Eye (tissue), 1 donor: ENCODE data around the gene DGKH.
A peak's percentile ranks its signal among the peaks of the same experiment; 100 is the strongest.

Experiments used
- DNase-seq: peaks from one replicate; pipeline ENCODE4 v3.0.0-alpha.2; 2015

DGKH gene

DNA sequence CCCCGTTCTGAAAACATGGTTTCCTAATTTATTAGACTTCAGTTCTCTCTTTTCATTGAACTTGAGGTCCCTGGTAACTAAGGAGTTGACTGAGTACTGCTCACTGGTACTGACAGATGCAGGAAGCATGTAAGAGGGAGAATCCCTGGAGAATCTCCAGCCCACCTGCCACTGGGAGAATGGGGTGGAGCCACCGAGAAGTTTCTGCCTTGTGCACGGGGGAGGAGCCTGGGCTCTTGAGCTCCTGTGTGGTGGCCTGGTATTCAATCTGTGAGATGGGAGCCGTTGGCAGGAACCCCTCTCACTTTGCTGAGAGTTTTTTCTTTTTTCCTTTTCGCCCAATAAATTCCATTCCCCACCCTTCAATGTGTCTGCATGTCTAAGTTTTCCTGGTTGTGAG, 210.3 kb downstream of the DGKH start:
- DNase-seq = peak; percentile 50

DNA sequence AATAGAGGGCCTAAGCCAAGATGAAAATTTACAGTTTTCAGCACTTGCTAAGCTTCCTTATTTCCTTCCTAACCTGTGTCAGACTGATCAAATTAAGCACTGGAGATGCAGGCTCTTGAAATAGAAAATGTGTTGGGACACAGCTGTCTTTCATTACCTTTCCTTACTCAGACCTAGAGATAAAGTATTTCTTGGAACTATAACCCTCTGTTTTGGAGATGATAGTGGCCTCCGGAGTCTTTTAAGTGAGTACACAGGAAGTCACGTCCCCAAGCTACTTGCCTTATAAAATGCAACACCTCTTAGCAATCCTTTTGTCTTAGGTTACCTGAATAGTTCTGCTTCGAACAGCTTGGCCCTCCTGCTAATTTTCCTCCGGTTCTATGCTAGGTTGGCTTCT, 211.1 kb downstream of the DGKH start:
- no peak for DNase-seq

GRCh38 chr13:42260903-42261654, 212.6 kb downstream of the DGKH start:
- no peak for DNase-seq

DNA sequence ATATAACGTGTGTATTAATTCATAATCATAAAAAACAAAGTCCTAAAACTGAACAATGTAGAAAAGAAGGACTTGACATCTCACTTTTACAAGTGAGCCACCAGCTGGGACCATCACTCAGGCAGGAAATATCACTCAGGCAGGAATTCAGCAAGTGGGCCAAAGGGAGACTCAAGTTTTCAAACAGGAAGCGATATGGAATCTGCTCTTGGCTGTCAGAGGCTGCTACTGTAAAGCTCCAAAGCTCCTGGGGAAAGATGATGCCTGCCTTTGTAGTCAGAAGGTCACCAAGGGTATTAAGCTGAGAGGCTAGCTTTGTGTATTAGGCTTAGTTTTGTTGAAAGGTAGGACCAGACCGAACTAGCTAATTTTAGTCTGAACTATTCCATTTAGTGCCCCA, 218.0 kb downstream of the DGKH start:
- DNase-seq = peak; percentile 48

DNA sequence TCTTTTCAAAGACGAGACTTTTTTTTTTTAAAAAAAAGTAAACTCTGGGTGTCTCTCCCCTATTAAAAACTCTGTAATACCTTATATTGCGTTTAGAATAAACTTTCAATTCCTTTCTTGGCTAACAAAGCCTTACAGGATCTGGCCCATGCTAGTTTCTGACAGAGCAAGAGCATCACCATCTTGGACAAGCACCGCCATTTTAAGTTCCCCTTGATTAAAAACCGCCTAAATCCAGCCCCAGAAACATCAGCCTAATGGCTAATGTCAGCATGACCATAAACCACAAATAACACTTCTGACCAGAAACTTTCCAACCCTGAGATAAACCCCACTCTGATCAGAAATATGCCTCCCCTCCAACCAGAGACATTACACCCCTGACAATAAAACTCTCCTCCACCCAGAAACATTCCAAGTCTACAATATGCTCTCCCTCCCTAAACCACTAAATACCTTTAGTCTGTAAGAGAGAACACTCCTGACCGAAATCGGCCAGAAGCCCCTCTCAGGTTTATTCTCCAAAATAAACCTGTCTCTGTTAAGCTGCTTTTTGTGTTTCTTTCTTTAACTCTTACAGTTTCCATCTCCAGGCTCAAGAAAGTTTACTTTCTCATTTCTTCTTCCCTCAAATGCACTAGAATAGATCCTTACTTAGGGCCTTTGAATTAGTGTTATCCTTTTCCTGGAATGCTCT, 221.9 kb downstream of the DGKH start:
- no peak for DNase-seq

DNA sequence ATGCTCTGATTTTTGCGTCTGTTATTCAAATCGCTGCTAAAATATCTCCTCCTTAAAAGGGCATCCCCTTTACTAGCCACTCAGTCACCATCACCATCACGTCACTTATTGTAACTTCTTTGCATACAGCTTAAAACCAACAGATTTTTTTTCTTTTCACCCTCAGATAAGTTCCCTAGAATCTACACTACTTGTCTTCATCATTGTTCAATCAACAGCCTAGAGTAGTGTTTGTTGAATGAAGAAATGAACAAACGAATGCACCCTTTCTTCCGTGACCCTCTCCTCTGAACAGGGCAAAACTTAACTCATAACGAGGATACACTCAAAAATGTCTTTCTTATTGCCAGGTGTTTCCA, 222.4 kb downstream of the DGKH start:
- no peak for DNase-seq

DNA sequence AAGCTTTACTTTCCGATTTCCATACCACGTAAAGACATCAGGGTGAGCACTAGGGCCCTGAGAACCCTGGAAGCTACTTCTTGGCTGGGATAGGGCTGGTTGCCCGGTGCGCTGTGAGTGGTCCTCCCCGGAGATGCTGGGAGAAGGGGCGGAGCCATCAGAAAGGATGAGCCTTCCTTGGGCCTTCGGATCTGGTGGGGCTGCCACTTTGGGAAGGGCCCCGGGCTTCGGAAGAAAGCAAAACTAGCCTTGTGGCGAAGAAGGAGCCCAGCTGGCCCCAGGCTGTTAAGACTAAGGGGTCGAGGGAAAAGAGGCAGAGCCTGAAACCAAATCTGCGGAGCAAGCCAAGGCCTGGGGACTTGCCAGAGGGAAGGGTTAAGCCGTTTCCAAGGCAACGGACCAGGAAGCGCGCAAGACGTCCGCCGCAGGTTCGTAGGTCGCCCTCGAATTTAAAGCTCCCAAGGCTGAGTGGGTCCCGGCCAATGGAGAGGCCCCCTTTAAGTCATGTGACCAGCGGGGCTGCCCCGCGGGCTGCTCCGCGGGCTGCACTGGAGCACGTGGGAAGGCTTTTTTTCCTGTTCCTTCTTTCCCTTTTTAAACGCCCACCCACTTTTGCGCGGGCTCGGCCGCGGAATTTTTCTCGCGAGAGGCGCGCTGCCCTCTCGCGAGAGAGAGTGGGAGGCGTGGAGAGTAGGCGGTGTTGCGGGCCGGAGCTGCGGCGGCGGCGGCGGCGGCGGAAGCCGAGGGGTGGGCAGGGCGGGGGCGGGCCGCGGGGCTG, 223.1 kb downstream of the DGKH start:
- DNase-seq = peak; percentile 98

- DNase-seq = peak; percentile 87
Measured at GRCh38 chr13:42272115-42272803, 223.8 kb downstream of the DGKH start, which contains the start of gene AKAP11. AKAP11 (plus strand) TSS chr13:42272152; CDS start chr13:42286349, 14,197 bp downstream.

- DNase-seq = no peak
Measured at GRCh38 chr13:42272804-42273175, 224.3 kb downstream of the DGKH start.

- DNase-seq = no peak
Measured at GRCh38 chr13:42274386-42275097, 226.1 kb downstream of the DGKH start.

DNA sequence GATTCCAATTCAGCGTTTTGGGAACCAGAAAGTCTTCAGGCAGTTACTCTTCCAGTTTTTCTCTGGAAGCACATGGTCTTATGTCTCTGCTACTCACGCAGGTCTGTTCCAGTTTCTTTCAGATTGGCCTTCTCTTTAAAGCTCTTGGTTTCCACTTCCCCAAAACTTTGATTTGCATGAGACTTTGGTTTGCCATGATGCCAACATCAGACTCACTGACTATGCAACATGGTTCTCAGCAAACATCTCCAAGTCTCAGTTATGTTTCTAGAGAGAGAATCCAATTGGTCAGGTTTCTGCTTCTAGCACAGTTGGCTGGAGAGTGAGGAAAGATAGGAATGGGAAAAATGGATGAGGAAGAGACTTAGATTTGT, 226.6 kb downstream of the DGKH start:
- no peak for DNase-seq

DNA sequence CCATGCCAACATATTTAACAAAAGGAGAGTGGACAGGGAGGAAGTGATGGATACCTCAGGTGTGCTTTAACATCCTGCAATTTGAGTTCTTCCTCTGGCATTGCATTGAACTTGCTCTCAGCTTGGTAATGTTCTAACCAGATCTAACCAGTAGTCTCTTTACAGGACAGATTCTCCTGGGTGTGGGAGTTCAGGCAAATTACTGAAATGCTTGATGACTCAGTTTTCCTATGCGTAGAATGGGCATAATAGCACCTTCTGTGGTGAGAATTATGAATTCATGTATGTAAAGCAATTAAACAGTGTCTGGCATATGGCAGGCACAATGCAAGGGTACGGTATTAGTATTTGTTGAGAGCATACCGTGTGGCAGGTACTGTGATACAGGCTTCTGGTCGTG, 227.1 kb downstream of the DGKH start:
- DNase-seq = no peak

DNA sequence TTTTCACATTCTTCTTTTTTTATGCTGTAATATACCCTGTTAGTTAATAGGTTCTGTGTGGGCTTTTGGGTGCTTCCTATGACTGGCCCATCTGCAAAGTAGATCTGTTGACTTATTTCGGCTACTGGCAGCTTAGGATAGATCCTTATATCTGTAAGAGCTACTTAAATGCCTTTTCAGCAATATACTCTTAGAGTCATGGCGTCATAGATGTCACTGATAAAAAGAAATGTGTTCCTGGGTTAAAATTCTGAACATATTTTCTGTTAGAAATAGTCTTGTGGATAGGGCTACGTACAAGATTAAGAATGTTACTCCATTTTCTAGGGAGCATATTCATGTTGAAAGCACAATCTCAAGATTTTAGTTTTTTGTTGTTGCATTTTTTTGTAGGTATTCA, 228.2 kb downstream of the DGKH start:
- DNase-seq = no peak

GRCh38 chr13:42277618-42278276, 229.3 kb downstream of the DGKH start:
- DNase-seq = peak; percentile 23

DNA sequence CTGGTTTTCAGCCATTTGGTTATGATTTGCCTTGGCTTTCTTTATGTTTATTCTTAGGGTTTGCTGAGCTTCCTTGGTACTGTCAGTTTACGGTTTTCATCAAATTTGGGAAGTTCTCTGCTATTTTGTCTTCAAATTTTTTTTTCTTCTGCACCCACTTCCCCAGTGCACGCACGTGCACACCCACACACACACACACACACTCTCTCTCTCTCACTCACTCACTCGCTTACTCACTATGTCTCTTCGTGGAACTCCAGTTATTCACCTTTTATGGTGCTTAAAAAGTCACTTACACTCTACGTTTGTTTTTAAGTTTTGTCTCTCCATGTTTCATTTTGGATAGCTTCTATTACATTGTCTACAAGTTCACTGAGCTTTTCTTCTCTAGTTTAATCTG, 230.6 kb downstream of the DGKH start:
- no peak for DNase-seq

DNA sequence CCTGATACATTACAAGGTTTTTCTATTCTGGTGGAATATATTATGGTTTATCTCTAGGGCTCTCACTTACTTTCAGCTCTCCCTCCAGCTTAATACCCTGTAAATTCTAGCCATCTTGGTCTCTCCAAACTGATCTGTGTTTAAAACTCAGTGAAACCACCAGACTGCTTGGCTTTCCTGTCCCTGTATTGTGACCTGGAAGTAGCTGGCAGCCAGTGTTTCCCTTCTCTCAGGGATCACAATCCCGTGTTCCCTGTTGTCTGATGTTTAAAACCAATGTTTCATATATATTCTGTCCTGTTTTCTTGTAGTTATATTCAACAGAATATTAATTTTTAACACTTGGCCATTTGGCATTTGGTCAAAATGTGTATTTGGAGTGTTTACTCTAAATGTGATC, 231.5 kb downstream of the DGKH start:
- no peak for DNase-seq

GRCh38 chr13:42280537-42280936, 232.1 kb downstream of the DGKH start:
- DNase-seq = no peak

DNA sequence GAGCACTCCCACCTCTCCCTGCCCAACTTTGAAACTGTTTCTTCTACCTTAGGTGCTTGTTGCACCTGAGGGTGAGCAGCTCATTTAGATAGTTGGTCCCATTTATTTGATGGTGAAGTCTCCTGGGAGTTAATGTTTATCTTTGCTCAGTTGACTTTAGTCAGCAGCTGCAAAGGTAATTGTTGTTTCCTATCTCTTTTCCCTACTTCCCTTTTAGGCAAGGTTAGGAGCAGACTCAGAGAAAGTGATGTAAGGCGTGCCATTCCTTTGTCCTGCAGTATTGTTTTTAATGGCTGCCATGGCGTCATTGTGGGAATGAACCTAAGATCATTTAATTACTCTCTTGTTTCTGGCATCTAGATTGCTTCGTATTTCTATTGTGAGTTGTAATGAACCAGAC, 235.1 kb downstream of the DGKH start:
- DNase-seq = no peak

- no peak for DNase-seq
Measured at GRCh38 chr13:42284068-42284467, 235.6 kb downstream of the DGKH start.
